Right kidney (tissue), 1 donor: ENCODE measurements around the gene RAB11FIP3.
A peak's percentile ranks its signal among the peaks of the same experiment; 100 is the strongest.

Experiments used
- DNase-seq: peaks from one replicate; pipeline ENCODE4 v3.0.0-alpha.2; 2016

Gene RAB11FIP3

DNA sequence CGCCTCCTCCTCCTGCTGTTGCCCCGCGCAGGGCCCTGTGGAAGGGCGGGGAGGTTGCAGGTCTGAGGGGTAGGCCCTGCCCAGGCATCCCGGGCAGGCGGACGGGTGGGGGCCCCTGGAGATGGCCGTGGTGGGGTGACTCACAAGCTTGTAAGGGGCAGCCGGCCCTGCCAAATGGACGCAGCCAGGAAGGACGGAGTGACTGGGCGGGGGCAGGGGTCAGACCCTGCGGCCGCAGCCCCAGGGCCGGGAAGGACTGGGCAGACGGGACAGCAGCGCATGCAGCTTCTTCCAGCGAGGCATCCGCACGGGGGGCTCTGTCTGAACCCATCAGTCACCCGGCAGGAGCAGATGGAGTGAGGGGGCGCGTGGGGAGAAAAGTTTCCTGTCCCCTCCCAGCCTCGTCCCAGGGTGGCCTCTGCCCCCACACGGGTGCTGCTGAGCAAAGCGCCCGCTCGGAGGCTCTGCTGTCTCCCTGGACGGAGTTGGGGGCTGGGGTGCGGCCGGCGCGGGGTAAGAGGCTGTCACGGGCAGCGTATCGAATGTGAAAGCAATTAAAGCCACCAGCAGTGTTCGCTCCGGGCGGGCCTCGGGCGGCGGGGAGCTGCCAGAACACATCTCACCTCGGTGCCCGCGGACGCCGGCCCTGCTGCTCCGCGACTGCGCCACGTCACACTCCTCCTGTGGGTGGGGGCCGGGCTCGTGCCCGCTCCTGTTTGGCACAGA lies 129.4 kb downstream of the RAB11FIP3 start:
- DNase-seq = peak; percentile 60

DNA sequence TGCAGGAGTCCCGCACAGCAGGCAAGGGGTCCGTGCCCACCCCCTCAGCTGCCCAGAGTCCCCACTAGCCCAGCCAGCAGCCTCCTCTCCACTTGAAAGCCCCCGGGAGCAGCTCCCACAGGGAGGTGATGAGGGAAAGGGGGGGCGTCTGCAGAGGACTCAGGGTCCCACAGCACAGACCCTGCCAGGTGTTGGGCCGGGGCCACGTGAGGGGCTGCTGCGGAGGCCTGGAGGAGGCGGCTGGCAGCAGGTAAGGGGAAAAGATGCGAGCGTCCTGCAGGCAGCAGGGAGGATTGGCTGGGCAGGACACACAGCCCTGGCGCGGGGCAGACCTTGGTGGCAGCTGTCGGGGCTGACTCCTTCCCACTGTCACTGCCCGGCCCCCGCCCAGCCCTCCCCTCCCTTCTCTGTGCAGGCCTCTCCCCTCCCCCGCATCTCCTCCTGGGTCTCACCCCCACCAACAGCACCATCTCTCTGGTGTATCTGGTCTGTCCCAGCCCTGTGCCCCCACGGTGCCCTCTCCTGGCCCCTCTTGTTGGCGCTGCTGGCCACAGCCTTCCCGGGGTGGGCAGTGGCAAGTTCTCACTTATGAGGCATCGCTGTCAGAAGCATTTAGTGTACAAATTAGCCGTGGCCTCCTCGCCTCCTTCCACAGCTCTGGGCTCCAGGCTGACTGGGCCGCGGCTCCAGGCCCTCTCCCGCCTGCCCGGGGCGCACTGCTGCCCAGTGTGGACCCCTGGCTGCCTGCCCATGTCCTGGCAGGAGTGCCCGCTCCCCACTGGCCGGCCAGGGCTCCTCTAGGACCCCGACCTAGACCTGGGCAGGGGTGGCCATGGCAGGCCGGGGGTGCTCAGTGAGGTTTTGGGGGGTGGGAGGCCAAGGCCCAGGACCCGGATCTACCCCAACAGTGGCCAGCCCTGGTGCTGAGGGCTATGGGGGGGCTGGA lies 130.4 kb downstream of the RAB11FIP3 start:
- DNase-seq = no peak

DNA sequence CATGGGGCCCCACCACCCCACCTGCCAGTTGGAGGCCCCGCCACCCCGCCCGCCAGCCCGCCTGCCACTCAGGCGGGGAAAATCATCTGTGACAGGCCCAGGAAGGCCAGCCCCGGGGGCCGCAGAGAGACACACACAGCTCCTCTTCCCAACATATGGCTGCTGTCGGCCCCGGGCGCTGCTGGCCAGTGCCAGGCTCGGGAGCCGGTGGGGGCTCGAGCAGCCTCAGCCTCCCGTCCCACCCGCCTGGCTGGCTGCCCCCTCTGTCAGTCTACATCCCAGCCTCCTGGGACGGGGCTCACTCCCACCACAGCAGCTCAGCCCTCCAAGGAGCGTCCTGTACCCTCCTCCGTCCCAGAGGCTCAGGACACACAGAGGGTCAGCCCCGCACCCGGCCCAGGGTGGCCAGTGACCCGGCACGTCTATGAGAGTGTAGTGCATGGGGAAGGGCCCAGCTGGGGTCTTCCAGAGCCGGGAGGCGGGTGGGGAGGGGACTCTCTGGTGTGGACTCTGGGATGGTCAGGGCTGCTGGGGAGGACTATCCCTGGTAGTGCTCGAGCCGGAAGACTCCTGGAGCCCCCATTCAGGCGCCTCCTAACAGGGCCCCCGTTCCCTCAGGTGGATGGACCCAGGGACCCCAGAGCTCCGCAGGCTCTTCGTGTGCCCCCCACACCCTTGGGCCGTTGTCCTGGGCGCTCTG lies 131.2 kb downstream of the RAB11FIP3 start:
- DNase-seq = no peak

DNA sequence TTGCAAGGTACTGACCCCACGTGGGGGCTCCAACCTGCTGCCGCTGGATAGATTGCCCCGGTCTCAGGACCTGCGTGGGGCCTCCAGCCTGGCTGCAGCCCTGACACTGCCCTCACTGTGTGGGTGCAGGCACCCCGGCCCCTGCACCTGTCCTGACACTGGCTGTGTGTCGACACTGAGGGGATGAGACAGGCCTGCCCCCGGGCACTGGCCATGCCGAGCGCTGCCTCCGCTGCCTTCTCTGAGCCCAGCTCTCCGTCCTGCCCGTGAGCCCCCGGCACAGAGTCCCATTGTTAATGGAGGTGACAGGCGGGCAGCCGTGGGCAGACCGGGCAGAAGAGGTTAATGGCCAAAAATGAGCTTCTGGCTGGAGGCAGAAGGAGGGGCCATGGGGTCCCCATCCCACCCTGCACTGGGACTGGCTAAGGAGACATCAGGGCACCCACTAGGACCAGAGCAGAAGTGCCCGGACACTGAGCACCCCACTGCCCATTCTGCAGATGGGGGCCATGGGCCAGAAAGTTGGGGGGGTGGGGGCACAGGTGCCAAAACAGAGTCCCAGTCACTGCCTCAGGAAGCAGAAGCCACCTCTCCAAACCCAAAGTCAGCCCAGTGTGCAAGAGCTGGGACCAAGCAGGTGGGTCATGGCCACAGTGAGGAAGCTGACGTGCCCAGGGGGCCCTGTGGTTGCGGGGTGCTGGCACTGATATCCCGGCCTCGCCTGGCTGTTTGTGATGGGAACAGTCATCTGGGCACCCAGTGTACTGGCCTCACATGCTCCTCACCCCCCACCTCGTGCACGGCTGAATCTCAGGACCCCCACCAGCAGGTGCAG lies 132.2 kb downstream of the RAB11FIP3 start:
- no peak for DNase-seq

DNA sequence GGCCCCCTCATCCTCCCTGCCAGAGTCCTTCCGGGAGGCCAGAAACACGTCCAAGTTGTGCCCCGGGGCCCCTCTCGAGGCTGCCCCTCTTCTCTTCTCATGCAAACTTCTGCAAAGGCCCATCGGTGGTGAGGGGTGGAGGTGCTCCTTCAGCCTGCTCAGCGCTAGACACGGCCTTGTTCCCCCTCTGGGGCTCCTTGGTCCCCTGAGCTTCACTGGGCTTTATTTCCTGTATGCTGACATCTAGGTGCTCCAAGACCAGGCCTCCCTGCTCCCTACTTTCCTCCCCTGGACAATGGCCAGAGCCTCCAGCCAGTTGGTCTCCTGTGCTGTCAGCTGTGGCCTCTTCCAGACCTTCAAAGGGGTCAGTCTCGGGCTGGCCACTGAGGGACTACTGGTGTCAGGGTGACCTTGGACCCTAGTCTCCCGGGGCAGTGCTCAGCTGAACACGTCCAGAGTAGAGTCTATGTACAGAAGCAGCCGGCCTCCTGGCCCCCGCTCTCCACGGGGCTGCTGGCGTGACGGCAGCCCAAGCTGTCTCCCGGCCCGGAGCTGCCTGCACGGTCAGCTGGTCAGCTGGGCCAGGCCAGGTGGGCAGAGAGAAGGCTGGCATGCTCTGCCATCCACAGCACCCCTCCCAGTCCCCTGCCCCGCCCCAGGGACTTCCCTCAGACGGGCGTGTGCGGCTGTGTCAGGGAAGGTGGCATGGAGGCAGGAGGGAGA lies 133.0 kb downstream of the RAB11FIP3 start:
- DNase-seq = peak; percentile 55

DNA sequence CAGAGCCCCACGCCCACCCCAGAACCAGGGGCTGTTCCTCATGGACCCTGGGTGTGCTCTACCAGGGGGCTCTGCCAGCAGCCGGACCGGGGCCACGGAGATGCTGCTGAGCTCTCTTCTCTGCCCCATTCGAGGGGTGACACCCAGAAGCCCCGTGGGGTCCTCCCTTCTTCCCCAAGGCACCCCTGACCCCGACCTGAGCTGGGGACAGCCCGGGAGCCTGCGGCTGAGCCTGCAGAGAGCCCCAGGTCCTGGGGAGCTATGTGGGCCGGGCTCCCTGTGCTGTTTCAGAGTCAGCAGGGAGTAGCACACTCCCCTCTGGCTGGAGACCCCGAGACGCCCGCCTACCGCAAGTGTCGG lies 133.6 kb downstream of the RAB11FIP3 start:
- DNase-seq = no peak

DNA sequence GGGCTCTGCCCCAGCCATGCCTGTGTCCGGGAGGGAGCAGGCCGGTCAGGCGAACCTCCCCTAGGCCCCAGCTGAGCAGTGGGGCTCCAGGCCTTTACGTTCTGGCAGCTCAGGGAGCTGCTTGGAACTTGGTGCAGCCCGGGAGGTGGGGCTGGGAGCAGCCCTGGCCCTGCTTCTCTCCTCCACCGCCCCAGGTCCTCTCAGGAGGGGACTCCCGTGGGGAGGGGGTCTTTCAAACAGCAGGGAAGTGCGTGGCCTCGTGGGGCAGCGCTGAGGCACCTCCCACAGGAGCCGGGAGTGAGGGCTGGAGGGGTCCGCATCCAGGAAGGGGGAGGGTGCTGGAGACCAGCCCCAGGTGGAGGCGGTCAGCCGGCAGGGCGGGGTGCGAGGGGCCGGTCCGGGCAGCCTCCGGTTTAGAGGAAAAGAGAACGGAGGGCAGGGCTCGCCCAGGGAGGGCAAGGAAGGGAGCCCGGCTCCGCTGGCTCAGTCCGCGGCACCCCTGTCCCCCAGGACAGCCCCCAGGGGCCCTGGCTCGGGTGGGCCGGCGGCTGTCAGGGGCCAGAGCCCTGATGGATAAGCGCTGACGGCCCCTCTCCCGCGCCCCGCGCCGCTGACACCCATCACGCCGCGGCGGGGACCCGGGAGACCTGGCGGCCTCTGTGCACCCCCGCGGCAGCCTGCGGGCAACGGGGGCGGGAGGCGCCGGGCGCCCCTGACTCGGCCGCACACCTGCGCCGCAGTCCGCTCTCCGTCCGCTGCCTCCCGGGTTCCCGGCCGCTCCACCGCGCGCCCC lies 134.2 kb downstream of the RAB11FIP3 start:
- no peak for DNase-seq

DNA sequence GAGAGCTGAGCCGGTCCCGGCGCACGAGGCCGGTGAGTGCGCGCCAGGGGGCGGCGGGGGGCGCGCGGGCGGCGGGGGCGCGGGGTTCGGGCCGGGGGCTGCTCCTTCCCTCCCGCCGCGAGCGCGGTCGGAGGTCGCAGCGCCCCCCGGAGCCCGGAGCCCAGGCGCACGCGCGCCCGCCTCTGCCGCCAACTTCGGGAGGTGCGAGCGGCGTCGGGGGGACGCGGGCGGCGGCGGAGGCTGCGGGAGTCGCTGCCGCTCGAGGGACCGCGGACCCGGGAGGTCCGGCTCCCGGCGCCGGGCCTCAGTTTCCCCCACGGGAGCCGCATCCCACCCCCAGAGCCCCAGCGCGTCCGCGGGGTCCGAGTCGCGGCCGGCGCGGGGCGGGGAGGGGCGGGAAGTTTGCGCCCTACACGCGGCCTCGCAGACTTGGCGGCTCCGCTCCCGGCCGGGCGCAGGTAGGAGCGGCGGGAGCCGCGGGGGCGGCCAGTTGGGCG lies 134.8 kb downstream of the RAB11FIP3 start, which contains the start of gene PRR35:
TSS of gene PRR35 (plus strand) at position 191 of the 497 bp plus-strand sequence. CDS start 2,901 bp downstream, outside the sequence.
- no peak for DNase-seq

DNA sequence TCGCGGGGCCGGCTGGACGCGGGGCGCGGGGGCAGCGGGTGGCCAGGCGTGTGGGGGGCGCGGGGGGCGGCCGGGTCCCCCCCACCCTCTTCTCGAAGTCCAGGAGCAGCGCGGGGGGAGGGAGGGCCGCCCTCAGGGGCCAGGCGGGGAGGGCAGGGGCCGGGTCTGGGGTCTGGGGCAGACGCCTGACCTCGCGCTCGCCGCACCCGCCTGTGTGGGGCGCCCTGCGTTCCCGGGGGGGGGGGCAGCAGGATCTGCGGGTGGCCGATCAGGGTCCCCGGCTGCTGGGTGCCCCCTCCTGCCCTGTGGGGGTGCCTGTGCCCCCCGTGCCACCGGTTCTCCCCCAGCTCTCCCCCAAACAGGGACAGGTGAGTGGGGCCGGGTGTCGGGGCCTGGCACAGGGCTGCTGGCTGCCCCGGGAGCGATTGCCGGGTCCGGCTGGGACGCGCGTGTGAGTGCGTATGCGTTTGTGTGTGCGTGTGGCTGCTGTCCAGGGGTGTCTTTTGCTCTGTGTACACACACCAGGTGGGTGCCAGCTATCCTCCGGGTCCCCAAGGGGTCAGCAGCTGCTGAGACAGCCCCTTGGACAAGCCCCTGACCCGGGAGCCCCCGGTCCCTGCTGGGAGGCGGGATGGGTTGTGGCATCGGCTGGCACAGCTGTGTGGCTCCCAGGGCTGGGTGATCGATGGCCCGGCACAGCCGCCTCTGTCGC lies 135.4 kb downstream of the RAB11FIP3 start:
- no peak for DNase-seq

DNA sequence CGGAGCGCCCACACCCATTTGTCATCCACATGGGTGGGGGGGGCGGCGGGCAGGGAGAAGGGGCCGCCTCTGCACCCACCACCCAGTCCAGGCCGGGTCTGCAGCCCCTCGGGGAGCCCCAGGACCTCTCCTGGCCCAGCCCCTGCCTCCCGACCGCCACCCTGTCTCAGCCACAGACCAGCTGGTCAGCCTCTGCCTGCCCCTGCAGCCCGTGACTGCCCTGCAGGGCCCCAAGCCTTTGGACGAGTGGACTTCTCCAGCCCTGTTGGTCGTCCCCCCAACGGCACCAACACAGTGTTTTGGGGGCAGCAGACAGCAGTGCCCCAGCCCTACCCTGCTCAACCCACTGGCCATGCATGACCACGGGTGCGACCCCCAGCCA lies 136.0 kb downstream of the RAB11FIP3 start:
- no peak for DNase-seq

DNA sequence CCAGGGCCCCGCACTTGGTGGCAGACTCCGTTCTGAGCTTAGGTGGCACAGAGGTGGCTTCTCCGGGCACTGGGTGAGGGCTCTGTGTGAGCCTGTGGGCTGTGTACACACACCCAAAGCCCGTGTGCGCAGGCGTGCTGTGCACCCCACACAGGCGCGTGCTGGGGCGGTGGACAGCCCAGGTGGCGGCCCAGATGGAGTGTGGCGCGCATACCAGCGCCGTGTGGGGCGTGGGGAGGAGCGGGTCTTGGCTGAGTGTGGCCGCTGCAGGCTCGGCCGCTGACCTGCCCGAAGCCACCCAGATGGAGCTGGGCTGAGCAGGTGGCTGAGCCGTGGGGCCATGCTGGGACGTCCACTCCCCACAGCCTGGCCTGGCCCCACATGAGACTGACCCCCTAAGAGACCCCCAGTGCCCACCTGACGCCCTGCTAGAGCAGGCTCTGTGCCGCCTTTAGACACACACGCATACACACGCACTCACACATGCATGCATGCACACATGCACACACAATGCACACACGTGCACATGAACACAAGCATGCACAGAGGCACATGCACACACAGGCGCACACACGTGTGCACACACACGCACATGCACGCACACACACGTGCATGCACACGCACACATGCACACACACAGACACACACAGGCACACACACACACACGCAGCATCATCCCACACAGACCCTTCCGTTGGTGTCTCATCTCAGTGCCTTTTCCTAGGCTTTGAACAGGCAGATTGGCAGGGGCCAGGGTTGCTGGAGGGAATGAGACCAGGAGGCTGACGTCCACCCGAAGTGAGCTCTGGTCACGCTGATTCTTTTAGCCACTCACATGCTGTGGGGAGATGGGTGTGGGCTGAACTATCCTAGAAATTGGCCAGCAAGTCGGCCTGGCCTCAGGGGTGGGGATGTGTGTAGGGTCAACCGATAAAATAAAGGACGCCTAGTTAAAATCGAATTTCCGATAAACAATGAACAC lies 136.8 kb downstream of the RAB11FIP3 start:
- DNase-seq = no peak

DNA sequence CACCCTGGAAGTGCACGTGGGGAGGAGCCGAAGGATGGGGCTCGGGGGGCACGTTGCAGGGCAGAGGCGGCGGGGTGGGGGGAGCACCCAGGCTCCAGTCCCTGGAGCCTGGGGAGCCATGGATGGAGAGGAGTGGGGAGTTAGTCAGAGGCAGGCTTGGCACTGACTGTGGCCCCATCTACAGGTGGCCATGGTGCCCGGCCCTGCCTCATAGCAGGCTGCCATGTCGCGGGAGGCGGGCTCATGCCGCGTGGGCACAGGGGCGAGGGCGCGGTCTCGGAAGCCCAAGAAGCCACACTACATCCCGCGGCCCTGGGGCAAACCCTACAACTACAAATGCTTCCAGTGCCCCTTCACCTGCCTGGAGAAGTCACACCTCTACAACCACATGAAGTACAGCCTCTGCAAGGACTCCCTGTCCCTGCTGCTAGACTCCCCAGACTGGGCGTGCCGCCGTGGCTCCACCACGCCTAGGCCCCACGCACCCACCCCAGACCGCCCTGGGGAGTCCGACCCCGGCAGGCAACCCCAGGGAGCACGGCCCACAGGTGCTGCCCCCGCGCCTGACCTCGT lies 137.7 kb downstream of the RAB11FIP3 start:
- no peak for DNase-seq

DNA sequence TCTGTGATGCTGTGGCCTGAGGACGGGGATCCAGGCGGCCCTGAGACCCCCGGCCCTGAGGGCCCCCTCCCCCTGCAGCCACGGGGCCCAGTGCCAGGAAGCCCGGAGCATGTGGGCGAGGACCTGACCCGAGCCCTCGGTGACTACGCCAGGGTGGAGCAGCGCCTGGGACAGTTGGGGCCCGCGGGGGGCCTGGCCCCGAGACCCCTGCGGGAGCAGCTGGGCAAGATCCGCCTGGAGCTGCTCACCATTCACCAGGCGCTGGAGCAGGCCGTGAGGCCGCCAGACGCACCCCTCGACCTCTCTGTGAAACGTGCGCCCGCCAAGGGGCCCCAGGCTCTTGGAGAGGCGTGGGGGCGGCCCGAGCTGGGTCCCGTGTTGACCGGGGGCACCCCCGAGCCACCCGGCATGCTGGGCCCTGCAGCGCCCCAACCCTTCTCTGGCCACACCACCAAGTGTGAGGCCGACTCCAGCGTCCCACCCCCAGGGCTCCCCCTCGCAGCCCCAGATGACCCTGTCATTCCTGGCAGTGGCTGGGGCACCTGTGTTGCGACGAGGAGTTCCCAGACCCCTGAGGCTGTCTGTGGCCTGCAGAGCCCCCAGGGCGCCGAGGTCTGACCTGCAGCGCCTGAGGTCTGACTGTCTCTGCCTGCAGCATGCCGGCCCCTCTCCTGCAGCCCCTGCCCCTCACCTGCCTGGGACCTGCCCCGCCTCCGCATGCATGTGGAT lies 139.4 kb downstream of the RAB11FIP3 start:
- no peak for DNase-seq

DNA sequence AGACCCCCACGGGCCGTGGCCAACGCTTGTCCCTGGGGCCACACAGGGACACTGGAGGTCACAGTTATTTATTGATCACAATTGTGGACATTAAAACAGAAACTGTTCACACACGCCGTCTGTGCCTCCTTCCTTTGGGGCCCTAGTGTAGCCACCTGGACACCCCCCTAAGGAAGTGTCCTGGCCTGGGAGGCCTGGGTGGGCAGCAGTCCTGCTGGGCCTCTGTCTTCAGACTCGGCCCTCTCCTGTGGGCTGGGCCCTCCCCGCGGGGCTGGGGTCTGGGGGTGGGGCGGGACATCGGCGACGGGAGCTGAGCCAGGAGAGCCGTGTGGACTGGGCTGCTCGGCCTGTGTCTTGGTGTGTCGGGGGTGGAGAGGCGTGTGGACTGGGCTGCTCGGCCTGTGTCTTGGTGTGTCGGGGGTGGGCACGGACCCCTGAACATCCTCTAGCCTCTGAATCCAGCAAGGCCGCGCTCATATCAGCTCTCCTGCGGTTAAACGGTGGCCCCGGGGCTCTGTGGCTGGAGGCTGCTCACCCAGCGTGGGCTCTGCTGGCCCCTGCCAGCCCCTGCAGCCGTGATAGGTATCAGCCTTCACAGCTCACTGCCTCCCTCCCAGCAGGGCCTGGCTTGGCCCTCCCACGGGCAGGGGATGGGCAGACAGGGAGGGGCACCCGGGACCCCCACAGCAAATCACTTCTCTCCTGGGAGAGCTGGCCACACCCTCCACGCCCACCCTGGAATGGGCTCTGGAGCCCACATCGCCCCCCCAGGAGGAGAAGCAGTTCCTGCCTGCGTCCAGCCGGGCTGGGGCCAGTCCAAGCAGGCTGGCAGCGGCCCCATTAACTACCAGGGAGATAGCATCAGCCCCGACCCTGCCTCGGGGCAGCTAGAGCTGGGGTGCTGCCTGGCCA lies 140.2 kb downstream of the RAB11FIP3 start:
- DNase-seq = peak; percentile 77

DNA sequence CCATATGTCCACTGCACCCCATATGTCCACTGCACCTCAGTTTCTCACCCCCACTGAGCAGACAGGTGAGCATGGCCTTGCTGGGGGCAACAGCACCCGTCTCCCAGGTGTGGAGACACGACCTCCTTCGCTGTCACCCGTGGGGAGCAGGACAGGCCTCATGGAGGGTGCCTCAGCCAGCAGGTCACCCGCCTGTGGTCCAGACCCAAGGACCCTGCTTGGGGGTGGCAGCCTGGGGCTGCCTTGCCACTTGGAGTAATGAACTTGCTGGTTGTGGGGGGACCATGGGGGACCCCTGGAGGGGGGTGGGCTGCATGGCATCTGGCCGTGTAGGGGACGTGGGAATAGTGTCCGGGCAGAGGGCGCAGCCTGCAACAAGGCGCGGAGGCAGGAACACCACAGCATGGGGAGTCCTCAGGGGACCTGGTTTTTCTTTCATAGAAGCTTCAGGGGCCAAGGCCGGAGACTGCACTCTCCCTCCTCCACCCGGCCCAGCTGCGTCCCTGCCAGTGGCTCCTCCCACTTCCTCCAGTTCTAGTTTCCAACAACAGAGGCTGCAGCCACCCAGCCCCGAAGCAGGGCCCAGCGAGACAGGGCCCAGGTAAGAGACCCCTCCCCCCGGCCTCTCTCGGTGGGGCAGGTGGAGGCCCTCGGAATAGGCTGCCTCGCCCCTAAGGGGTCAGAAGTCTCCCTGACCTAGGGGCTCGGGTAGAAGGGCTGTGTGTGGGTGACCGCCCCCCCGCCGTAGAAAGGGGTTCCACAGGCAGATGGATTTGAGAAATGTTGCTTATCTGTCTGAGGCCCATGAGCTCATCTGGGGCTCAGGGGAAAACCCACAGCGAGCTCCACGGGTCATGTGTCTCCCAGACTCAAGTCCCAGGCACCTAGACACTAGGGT lies 141.3 kb downstream of the RAB11FIP3 start, which contains the start of gene NHLRC4:
TSS of gene NHLRC4 (plus strand) at position 531 of the 898 bp plus-strand sequence. CDS start 1,043 bp downstream, outside the sequence.
- DNase-seq = no peak
